ENCODE measurements around the gene PHLDB1.

- TF ChIP-seq CTCF (IDR thresholded peaks at IDR 0.05) (no peak), POLR2A (IDR thresholded peaks at IDR 0.05) (no peak)
These were observed 9.9 kb upstream of the PHLDB1 start for GRCh38 chr11:118597556-118597955.

All from heart left ventricle (tissue), 13 donors.